A549 (cell line): ENCODE results near the gene SMARCD1. TPM values are rescaled to one million over a fixed set of nuclear protein-coding genes. Genes with fewer than 3 reads are reported as not detected.
"Not testable (repeated sequence)": the region's sequence is repeated elsewhere in the genome, so short reads cannot be mapped to it uniquely, and the experiment has no call there.

ENCODE experiments used
- ATAC-seq, 2 experiments: fragments of 200-7000 bp in 1 of 2; fragments of >200 bp in 1 of 2; cut with Nextera tagmentation in 1 of 2; cut with Tn5 transposase in 1 of 2; 3 replicates each; pipeline versions ENCODE4 v1.8.0 to v1.9.1; 2018 to 2020; ENCODE audit warnings: mild to moderate bottlenecking in 1 of 2, moderate library complexity in 1 of 2
- CTCF ChIA-PET: fragments of 300-600 bp; sonication (Branson Sonifier 250); formaldehyde crosslinking; extraction: SDS; loops from one replicate; lab custom pipeline; 2021; ENCODE audit warnings: antibody characterized with exemption, inconsistent platforms; lab: Yijun Ruan, JAX
- POLR2A ChIA-PET: fragments of 350-600 bp; formaldehyde crosslinking; extraction: SDS; loops from one replicate; lab custom pipeline; 2021; ENCODE audit warnings: antibody characterized with exemption, inconsistent platforms; lab: Yijun Ruan, JAX
- DNase-seq, 2 experiments: peaks; one replicate each; pipeline versions ENCODE4 v3.0.0 to v3.0.0-alpha.2; 2011 to 2016; ENCODE audit warnings: low read depth in 1 of 2, low spot score in 1 of 2
- FAIRE-seq: peaks from 2 replicates; lab custom pipeline; 2011; peaks lifted over from hg19 to GRCh38; lab: Jason Lieb, UNC
- H3K27ac ChIP-seq, 2 experiments: fragments of >200 bp; sonication (Bioruptor Twin); formaldehyde crosslinking; 3 replicates each; pipeline ENCODE4 v1.5.1; 2016 to 2017
- H3K4me1 ChIP-seq: fragments of >200 bp; sonication (Bioruptor Twin); formaldehyde crosslinking; 3 replicates; pipeline ENCODE4 v1.6.1; 2016
- H3K4me2 ChIP-seq: fragments of >200 bp; sonication (Bioruptor Twin); formaldehyde crosslinking; 3 replicates; pipeline ENCODE4 v1.6.1; 2016
- H3K4me3 ChIP-seq: fragments of >200 bp; sonication (Bioruptor Twin); formaldehyde crosslinking; 3 replicates; pipeline ENCODE4 v1.5.1; 2016
- H3K9me3 ChIP-seq: fragments of >200 bp; sonication (Bioruptor Twin); formaldehyde crosslinking; 3 replicates; pipeline ENCODE4 v1.6.1; 2016
- CBX2 ChIP-seq: fragments of 200-600 bp; sonication (generic); IDR thresholded peaks from 2 replicates; pipeline ENCODE4 v1.6.1; 2016; ENCODE audit warnings: low read depth, mild to moderate bottlenecking, borderline replicate concordance
- CBX8 ChIP-seq: fragments of 200-600 bp; sonication (generic); IDR thresholded peaks from 2 replicates; pipeline ENCODE4 v1.6.1; 2016
- EP300 ChIP-seq, 2 experiments: fragments of >200 bp; sonication (Bioruptor Twin); formaldehyde crosslinking; IDR thresholded peaks; 2 replicates in 1 of 2; 3 replicates in 1 of 2; pipeline ENCODE4 v1.6.1; 2016 to 2017
- FOSL2 ChIP-seq, 2 experiments: fragments of 450-650 bp in 1 of 2; fragments of >200 bp in 1 of 2; sonication (Bioruptor Twin) in 1 of 2; formaldehyde crosslinking; IDR thresholded peaks; 2 replicates each; pipeline versions ENCODE4 v1.5.0 to v1.6.1; 2016 to 2020; ENCODE audit warnings: mild to moderate bottlenecking in 1 of 2, moderate library complexity in 1 of 2
- HOXB5 ChIP-seq: fragments of 250-450 bp; sonication (Bioruptor Pico); IDR thresholded peaks from 2 replicates; pipeline ENCODE4 v1.5.0; 2020; ENCODE audit warnings: mild to moderate bottlenecking, moderate library complexity
- MAFK ChIP-seq: fragments of 450-650 bp; IDR thresholded peaks from 2 replicates; pipeline ENCODE4 v1.6.1; 2014; ENCODE audit not compliant: partially characterized antibody
- MYC ChIP-seq: IDR thresholded peaks from 2 replicates; pipeline ENCODE4 v1.6.1; 2012; ENCODE audit warnings: mild to moderate bottlenecking, inconsistent platforms, low read length, improper control_type of control experiment, borderline replicate concordance
- NPAS2 ChIP-seq: fragments of 250-450 bp; sonication (Bioruptor Pico); IDR thresholded peaks from 2 replicates; pipeline ENCODE4 v1.8.0; 2022; ENCODE audit warnings: mild to moderate bottlenecking, moderate library complexity, borderline replicate concordance
- POLR2A ChIP-seq: IDR thresholded peaks from 2 replicates; pipeline ENCODE4 v1.6.1; 2012; ENCODE audit warnings: mild to moderate bottlenecking, low read length
- POLR2AphosphoS2 ChIP-seq: conservative IDR thresholded peaks from 2 replicates; pipeline ENCODE4 v1.6.1; 2012; ENCODE audit warnings: low read length, improper control_type of control experiment, inconsistent platforms
- RAD21 ChIP-seq, 2 experiments: fragments of >200 bp in 1 of 2; sonication (Bioruptor Twin) in 1 of 2; formaldehyde crosslinking in 1 of 2; IDR thresholded peaks in 1 of 2; conservative IDR thresholded peaks in 1 of 2; 2 replicates in 1 of 2; 3 replicates in 1 of 2; pipeline ENCODE4 v1.6.1; 2012 to 2018; ENCODE audit warnings: inconsistent platforms in 1 of 2
- RARB ChIP-seq: fragments of 250-450 bp; sonication (Bioruptor Pico); IDR thresholded peaks from 2 replicates; pipeline ENCODE4 v1.8.0; 2021; ENCODE audit warnings: mild to moderate bottlenecking, moderate library complexity
- RCOR1 ChIP-seq: fragments of 150-350 bp; IDR thresholded peaks from 2 replicates; pipeline ENCODE4 v1.6.1; 2014; ENCODE audit warnings: antibody characterized with exemption, low read length, low read depth
- ZFP36 ChIP-seq: fragments of 450-650 bp; IDR thresholded peaks from 2 replicates; pipeline ENCODE4 v1.6.1; 2014; ENCODE audit warnings: borderline replicate concordance; ENCODE audit not compliant: partially characterized antibody
- WGBS: methylation state at CpG from one replicate; pipeline ENCODE4 v1.1.6; 2017; ENCODE audit errors: missing lambda C conversion rate; 5-methylcytosine and 5-hydroxymethylcytosine counted together
- polyA plus RNA-seq, 4 experiments: library from polyadenylated mRNA; depleted of rRNA in 3 of 4; stranded (reverse); fragments of >200 nt; fragmentation: RNase III in 1 of 4; extraction: RNeasy Plus Mini Kit Qiagen cat#74134 plus additional on column Dnase treatment in 1 of 4; gene quantifications; 2 replicates in 3 of 4; 3 replicates in 1 of 4; pipeline ENCODE4 v1.2.3, GENCODE V29; 2011 to 2017
- TF ChIP-seq, protein P1 (sequence below): fragments of 200-600 bp; sonication (generic); IDR thresholded peaks from 2 replicates; pipeline ENCODE4 v1.6.1; 2016; ENCODE audit warnings: antibody characterized with exemption, mild to moderate bottlenecking, moderate library complexity

Gene SMARCD1
- polyA plus RNA-seq, 2 of the 4 experiments (the other 2 are of a cell fraction) = 62.5 to 80.7 TPM

GRCh38 chr12:50079771-50080170 is 5.4 kb upstream of the SMARCD1 start:
- POLR2A ChIA-PET = no interaction called here
- Histone ChIP-seq H3K27ac (no peak overlapping the region), H3K4me2 (no peak overlapping the region), H3K9me3 (no peaks in the 10 kb centered on the region), H3K4me1 (peaks cover 39% of the 10 kb centered on the region)
- ATAC-seq (no peak), DNase-seq (no peak), FAIRE-seq (no peak)
- 94% methylated on average over 5 of the region's 5 CpGs for whole genome bisulfite sequencing
- TF ChIP-seq, protein P1, sequence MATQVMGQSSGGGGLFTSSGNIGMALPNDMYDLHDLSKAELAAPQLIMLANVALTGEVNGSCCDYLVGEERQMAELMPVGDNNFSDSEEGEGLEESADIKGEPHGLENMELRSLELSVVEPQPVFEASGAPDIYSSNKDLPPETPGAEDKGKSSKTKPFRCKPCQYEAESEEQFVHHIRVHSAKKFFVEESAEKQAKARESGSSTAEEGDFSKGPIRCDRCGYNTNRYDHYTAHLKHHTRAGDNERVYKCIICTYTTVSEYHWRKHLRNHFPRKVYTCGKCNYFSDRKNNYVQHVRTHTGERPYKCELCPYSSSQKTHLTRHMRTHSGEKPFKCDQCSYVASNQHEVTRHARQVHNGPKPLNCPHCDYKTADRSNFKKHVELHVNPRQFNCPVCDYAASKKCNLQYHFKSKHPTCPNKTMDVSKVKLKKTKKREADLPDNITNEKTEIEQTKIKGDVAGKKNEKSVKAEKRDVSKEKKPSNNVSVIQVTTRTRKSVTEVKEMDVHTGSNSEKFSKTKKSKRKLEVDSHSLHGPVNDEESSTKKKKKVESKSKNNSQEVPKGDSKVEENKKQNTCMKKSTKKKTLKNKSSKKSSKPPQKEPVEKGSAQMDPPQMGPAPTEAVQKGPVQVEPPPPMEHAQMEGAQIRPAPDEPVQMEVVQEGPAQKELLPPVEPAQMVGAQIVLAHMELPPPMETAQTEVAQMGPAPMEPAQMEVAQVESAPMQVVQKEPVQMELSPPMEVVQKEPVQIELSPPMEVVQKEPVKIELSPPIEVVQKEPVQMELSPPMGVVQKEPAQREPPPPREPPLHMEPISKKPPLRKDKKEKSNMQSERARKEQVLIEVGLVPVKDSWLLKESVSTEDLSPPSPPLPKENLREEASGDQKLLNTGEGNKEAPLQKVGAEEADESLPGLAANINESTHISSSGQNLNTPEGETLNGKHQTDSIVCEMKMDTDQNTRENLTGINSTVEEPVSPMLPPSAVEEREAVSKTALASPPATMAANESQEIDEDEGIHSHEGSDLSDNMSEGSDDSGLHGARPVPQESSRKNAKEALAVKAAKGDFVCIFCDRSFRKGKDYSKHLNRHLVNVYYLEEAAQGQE = peak; percentile 36; the same call in 1 of the 2 replicates
- no peak for TF ChIP-seq RAD21 (conservative IDR thresholded peaks at IDR 0.05 in 1 of 2, IDR thresholded peaks at IDR 0.05 in 1 of 2)
- TF ChIP-seq, all 56 proteins: peak for 1
- no peak overlapping the region for H3K4me3 ChIP-seq
- CTCF ChIA-PET = interaction anchor here (1.2 to 33.6 kb wide), 8 partner anchors 9 to 559 kb away, joined by 3 to 708 read pairs (median 32); partner anchors contain the start of genes AQP5, AQP6, COX14 and GPD1

- TF ChIP-seq NPAS2 (CRISPR knock-in tag) = no peak
- TF ChIP-seq EP300 (IDR thresholded peaks at IDR 0.05) = no peak
- no peak for TF ChIP-seq RAD21 (conservative IDR thresholded peaks at IDR 0.05 in 1 of 2, IDR thresholded peaks at IDR 0.05 in 1 of 2)
- TF ChIP-seq RARB = no peak
- no peak for TF ChIP-seq CBX8
- no peak for TF ChIP-seq POLR2AphosphoS2
- no peak for TF ChIP-seq ZFP36
- TF ChIP-seq, all 56 proteins: peak for 0
- FAIRE-seq = no peak
- POLR2A ChIA-PET = no interaction called here
- H3K27ac ChIP-seq = peak overlapping the region; percentile 77 to 99; a peak in 5 of 6 replicates
- CTCF ChIA-PET = interaction anchor here (0.6 to 33.6 kb wide), 7 partner anchors 11 to 136 kb away, joined by 3 to 708 read pairs (median 32); partner anchors contain the start of genes AQP5, AQP6, COX14 and GPD1
- WGBS = 93% methylated on average over 44 of the region's 46 CpGs
- no peak for DNase-seq
- H3K4me1 ChIP-seq = peaks cover 36% of the 10 kb centered on the region
- H3K4me3 ChIP-seq = no peak overlapping the region
- H3K4me2 ChIP-seq = no peak overlapping the region
- no peak for ATAC-seq
- no peaks in the 10 kb centered on the region for H3K9me3 ChIP-seq
These were observed 3.9 kb upstream of the SMARCD1 start for GRCh38 chr12:50081096-50081808.

DNA sequence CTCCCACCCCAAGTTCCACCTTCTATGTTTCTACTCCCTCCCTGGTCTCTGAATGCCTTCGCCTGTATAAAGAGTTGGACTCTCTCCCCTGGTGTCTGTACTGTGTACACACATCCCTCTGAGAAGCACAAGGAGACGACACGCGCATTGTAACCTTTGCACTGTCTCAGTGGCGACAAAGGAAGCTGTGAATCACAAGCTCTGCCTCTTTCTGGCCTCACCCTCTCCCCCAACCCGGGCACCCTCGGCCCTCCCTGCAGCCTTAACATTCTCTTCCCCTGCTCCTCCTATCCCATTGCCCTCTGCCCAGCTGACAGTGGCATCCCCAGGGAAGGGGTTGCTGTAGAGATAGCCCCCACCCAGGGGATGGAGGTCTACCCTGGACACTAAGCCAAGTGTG is 2.5 kb upstream of the SMARCD1 start:
- DNase-seq = peak in 1 of 2 experiments; percentile 89
- H3K4me1 ChIP-seq = peaks cover 36% of the 10 kb centered on the region
- TF ChIP-seq CBX2 = no peak
- no peak for TF ChIP-seq RCOR1
- TF ChIP-seq FOSL2 (IDR thresholded peaks at IDR 0.05) = no peak
- TF ChIP-seq FOSL2 (CRISPR knock-in tag; IDR thresholded peaks at IDR 0.05) = no peak
- no peak for TF ChIP-seq RAD21 (conservative IDR thresholded peaks at IDR 0.05 in 1 of 2, IDR thresholded peaks at IDR 0.05 in 1 of 2)
- TF ChIP-seq, all 56 proteins: peak for 0
- WGBS = 14% methylated on average over 7 of the region's 7 CpGs
- ATAC-seq (peak; percentile 30 to 44; a peak in 5 of 6 replicates), FAIRE-seq (no peak)
- peak overlapping the region; percentile 77 to 99 for H3K27ac ChIP-seq
- no peak overlapping the region for H3K4me3 ChIP-seq
- ChIA-PET CTCF (interaction anchor here (0.6 to 33.6 kb wide), 14 partner anchors 8 to 342 kb away, joined by 3 to 708 read pairs (median 4); partner anchors contain the start of genes AQP5, AQP6, CERS5 and COX14), POLR2A (interaction anchor here (1.4 to 1.5 kb wide), 2 partner anchors 19 to 84 kb away, joined by 4 to 5 read pairs; partner anchors contain the start of gene CERS5)
- peak overlapping the region; percentile 95 for H3K4me2 ChIP-seq
- no peaks in the 10 kb centered on the region for H3K9me3 ChIP-seq

DNA sequence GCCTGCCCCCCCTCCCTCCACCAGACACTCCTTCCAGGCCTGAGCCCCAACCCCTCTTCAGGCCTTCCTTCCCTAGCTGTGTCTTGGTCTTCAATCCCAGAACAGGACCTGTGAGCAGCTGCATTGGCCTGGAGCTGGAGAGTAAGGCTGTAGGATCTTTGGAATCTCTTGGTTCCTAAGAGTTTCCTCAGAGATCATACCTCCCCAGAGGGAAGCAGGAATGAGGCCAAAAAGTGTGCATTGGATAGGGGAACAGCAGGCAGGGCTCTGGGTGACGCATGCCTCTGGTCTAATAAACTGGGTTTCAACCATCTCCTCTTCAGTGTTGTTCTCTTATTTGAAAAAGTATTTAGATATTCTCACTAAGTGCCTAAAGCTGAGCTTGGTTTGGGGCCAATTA is 1.8 kb upstream of the SMARCD1 start:
- POLR2A ChIA-PET = interaction anchor here (1.4 to 1.5 kb wide), 2 partner anchors 18 to 84 kb away, joined by 4 to 5 read pairs; partner anchors contain the start of gene CERS5
- DNase-seq = no peak
- peaks cover 36% of the 10 kb centered on the region for H3K4me1 ChIP-seq
- no peak for ATAC-seq
- H3K27ac ChIP-seq = peak overlapping the region; percentile 77 to 99
- FAIRE-seq = no peak
- TF ChIP-seq MYC (no peak), HOXB5 (no peak), MAFK (no peak), POLR2A (no peak), RARB (no peak)
- peak overlapping the region; percentile 95 for H3K4me2 ChIP-seq
- CTCF ChIA-PET = interaction anchor here (0.6 to 33.6 kb wide), 13 partner anchors 8 to 343 kb away, joined by 3 to 708 read pairs (median 4); partner anchors contain the start of genes AQP5, AQP6, CERS5 and COX14
- no peaks in the 10 kb centered on the region for H3K9me3 ChIP-seq
- WGBS = 96% methylated on average over 1 of the region's 1 CpG
- no peak overlapping the region for H3K4me3 ChIP-seq

- CTCF ChIA-PET = interaction anchor here (0.7 to 33.6 kb wide), 18 partner anchors 10 to 515 kb away, joined by 3 to 708 read pairs (median 4); partner anchors contain the start of genes AQP5, AQP6, ASIC1 and CERS5
- not testable (repeated sequence) for H3K9me3 ChIP-seq, ATAC-seq, FAIRE-seq, DNase-seq
- 47% methylated on average over 7 of the region's 7 CpGs for WGBS
- peak overlapping the region; percentile 95 for H3K4me2 ChIP-seq
- H3K4me1 ChIP-seq = peaks cover 36% of the 10 kb centered on the region
- H3K27ac ChIP-seq = peak overlapping the region; percentile 96 to 99
- POLR2A ChIA-PET = interaction anchor here (0.5 to 2.0 kb wide), 30 partner anchors 10 to 1151 kb away, joined by 3 to 45 read pairs (median 4); partner anchors contain the start of genes ATF1, CERS5, COX14 and CSRNP2
- H3K4me3 ChIP-seq = peak overlapping the region; percentile 64
These were observed 750 bp upstream of the SMARCD1 start for GRCh38 chr12:50084409-50084774.
